Measurements from ENCODE around the gene SEC24C. TPM values are rescaled to one million over a fixed set of nuclear protein-coding genes. Genes with fewer than 3 reads are reported as not detected.
"Not testable (repeated sequence)": the region's sequence is repeated elsewhere in the genome, so short reads cannot be mapped to it uniquely, and the experiment has no call there.

Gene SEC24C, protein sequence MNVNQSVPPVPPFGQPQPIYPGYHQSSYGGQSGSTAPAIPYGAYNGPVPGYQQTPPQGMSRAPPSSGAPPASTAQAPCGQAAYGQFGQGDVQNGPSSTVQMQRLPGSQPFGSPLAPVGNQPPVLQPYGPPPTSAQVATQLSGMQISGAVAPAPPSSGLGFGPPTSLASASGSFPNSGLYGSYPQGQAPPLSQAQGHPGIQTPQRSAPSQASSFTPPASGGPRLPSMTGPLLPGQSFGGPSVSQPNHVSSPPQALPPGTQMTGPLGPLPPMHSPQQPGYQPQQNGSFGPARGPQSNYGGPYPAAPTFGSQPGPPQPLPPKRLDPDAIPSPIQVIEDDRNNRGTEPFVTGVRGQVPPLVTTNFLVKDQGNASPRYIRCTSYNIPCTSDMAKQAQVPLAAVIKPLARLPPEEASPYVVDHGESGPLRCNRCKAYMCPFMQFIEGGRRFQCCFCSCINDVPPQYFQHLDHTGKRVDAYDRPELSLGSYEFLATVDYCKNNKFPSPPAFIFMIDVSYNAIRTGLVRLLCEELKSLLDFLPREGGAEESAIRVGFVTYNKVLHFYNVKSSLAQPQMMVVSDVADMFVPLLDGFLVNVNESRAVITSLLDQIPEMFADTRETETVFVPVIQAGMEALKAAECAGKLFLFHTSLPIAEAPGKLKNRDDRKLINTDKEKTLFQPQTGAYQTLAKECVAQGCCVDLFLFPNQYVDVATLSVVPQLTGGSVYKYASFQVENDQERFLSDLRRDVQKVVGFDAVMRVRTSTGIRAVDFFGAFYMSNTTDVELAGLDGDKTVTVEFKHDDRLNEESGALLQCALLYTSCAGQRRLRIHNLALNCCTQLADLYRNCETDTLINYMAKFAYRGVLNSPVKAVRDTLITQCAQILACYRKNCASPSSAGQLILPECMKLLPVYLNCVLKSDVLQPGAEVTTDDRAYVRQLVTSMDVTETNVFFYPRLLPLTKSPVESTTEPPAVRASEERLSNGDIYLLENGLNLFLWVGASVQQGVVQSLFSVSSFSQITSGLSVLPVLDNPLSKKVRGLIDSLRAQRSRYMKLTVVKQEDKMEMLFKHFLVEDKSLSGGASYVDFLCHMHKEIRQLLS
- total RNA-seq (10 to 100 TPM; 86.6 to 88.1 TPM), polyA plus RNA-seq (ENCODE audit: insufficient read length in 6 of 6) (10 to 100 TPM; 59.9 to 77.7 (median 63.1) TPM)
- long read RNA-seq, donor 1, partial matches to known transcripts: 102 of 102 reads
- long read RNA-seq, donor 1, other reads (novel, unspliced or antisense): 0 of 102 reads
- long read RNA-seq, donor 2, full-length matches to known transcripts: 2 of 17 reads
- long read RNA-seq, donor 2, partial matches to known transcripts: 15 of 17 reads
- long read RNA-seq, donor 2, other reads (novel, unspliced or antisense): 0 of 17 reads
- long read RNA-seq, donor 3, full-length matches to known transcripts: 5 of 10 reads
- long read RNA-seq, donor 3, partial matches to known transcripts: 5 of 10 reads
- long read RNA-seq, donor 3, other reads (novel, unspliced or antisense): 0 of 10 reads
- long read RNA-seq, donor 4, full-length matches to known transcripts: 1 of 8 reads
- long read RNA-seq, donor 4, partial matches to known transcripts: 3 of 8 reads
- long read RNA-seq, donor 4, other reads (novel, unspliced or antisense): 4 of 8 reads
- long read RNA-seq, donor 5, full-length matches to known transcripts: 2 of 28 reads
- long read RNA-seq, donor 5, partial matches to known transcripts: 26 of 28 reads
- long read RNA-seq, donor 5, other reads (novel, unspliced or antisense): 0 of 28 reads
- long read RNA-seq, donor 6, full-length matches to known transcripts: 3 of 9 reads
- long read RNA-seq, donor 6, partial matches to known transcripts: 6 of 9 reads
- long read RNA-seq, donor 6, other reads (novel, unspliced or antisense): 0 of 9 reads
- long read RNA-seq, donor 7, full-length matches to known transcripts: 1 of 44 reads
- long read RNA-seq, donor 7, partial matches to known transcripts: 43 of 44 reads
- long read RNA-seq, donor 7, other reads (novel, unspliced or antisense): 0 of 44 reads
- long read RNA-seq, donor 8, full-length matches to known transcripts: 2 of 17 reads
- long read RNA-seq, donor 8, partial matches to known transcripts: 15 of 17 reads
- long read RNA-seq, donor 8, other reads (novel, unspliced or antisense): 0 of 17 reads
- long read RNA-seq, donor 9: 0 reads
- long read RNA-seq, donor 10, partial matches to known transcripts: 2 of 5 reads
- long read RNA-seq, donor 10, other reads (novel, unspliced or antisense): 3 of 5 reads
- long read RNA-seq, donor 11, full-length matches to known transcripts: 1 of 31 reads
- long read RNA-seq, donor 11, partial matches to known transcripts: 30 of 31 reads
- long read RNA-seq, donor 11, other reads (novel, unspliced or antisense): 0 of 31 reads
- long read RNA-seq, donor 12, full-length matches to known transcripts: 2 of 7 reads
- long read RNA-seq, donor 12, partial matches to known transcripts: 5 of 7 reads
- long read RNA-seq, donor 12, other reads (novel, unspliced or antisense): 0 of 7 reads

DNA sequence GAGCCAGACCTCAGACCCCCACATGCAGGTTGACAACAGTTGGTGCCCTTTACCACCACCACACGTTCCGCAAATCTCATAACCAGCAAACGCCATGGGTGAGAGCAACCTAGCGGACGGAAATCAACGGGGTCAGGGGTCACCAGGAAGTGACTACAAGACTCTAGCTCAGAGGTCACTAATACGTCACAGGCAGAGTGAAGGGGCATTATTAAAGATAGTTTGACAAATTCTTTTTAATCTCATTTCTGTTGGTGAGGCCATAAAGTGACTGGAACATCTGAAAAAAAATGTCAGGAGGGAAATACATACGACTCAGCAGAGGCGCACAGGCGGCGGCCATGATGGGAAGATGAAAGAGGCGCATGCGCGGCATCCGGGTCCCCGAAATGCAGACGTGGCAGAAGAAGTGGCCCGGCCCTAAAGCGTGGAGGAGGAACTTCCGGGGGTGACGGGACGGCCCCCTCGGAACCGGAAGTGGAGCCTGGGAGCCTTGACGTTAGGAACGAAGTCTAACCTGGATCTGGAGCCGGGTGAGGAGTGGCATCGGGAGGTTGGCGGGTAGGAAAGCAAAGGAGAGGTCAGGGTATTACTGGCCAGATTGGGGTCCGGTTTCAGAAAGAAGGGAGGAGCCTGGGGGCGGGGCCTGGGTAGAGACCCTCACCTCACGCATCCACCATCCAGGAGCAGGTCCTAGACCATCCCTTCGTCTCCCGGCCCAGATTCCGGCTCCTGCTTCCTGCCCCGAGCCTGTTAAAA, at the start of gene SEC24C:
SEC24C (plus strand) TSS at position 468 of the 759 bp plus-strand sequence. CDS start 2,461 bp downstream, outside the sequence.
- TF ChIP-seq, protein P1, sequence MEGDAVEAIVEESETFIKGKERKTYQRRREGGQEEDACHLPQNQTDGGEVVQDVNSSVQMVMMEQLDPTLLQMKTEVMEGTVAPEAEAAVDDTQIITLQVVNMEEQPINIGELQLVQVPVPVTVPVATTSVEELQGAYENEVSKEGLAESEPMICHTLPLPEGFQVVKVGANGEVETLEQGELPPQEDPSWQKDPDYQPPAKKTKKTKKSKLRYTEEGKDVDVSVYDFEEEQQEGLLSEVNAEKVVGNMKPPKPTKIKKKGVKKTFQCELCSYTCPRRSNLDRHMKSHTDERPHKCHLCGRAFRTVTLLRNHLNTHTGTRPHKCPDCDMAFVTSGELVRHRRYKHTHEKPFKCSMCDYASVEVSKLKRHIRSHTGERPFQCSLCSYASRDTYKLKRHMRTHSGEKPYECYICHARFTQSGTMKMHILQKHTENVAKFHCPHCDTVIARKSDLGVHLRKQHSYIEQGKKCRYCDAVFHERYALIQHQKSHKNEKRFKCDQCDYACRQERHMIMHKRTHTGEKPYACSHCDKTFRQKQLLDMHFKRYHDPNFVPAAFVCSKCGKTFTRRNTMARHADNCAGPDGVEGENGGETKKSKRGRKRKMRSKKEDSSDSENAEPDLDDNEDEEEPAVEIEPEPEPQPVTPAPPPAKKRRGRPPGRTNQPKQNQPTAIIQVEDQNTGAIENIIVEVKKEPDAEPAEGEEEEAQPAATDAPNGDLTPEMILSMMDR (IDR thresholded peaks at IDR 0.05): no peak
- peak; percentile 91 for ATAC-seq

DNA sequence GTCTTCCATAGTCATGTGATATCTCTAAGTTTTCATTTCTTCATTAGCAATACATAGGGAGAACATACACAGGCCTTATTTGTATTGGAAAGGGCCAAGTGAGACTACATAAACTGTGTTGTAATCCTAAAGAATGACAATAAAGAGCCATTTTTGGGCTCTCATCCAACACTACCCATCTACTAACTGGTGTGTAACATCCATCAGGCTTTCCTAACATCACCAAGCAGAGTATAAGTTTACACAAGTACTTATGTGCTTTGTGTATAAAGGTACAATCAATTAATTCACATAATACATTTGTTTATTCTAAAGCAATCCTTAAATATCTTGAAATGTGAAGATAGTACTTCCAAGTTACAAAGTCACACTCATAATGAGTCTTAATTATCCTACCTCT, 48.9 kb upstream of the SEC24C start:
- H3K9me3 ChIP-seq; H3K27ac ChIP-seq; DNase-seq; H3K4me3 ChIP-seq; intact Hi-C loops (cut with DNase I); H3K27me3 ChIP-seq; ATAC-seq; H3K4me1 ChIP-seq: not testable (repeated sequence)
- H3K36me3 ChIP-seq: peaks cover 0 to 26% of the 10 kb centered on the region in 2 donors

More for the DNA sequence above, at the start of gene SEC24C:
- peak within 1 kb of the TSS; percentile 90 to 94 for H3K27ac ChIP-seq
- peak within 1 kb of the TSS; percentile 85 to 95 for H3K4me3 ChIP-seq
- peaks cover 35 to 51% of the 10 kb centered on the region in 2 donors for H3K4me1 ChIP-seq
- intact Hi-C loops (cut with DNase I): no loop called here
- H3K36me3 ChIP-seq: peaks cover 0 to 30% of the 10 kb centered on the region in 2 donors
- DNase-seq: peak; percentile 96 to 98 (median 98)
- no peaks in the 10 kb centered on the region for H3K9me3 ChIP-seq
- no peaks in the 10 kb centered on the region for H3K27me3 ChIP-seq

DNA sequence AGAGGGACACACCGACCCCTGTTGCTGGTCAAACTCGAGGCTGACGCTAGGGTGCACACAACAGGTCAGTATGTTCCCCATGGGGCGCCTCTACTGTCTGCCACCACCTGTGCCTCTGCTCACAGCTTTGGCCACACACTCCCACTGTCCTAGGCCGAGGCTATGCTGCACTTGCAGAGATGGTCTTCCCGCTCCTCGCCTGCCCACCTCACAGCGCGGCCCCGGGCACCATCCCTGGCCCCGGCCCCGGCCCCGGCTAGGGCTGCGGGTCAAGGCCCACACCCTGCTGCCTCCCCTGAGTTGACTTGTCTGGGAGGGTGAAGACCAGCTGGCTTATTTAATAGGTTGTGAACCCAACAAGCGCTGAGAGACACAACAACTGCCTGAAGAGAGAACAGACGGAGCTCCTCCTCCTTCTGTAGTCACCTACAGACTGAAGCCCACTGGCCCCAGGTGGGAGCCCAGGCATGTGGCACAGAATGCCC, 46.5 kb upstream of the SEC24C start, which contains the start of gene AGAP5:
AGAP5 (minus strand) TSS at position 435 of the 485 bp plus-strand sequence; CDS start at position 81, 354 bp downstream.
- H3K9me3 ChIP-seq; intact Hi-C loops (cut with DNase I); H3K27ac ChIP-seq; H3K4me3 ChIP-seq; H3K27me3 ChIP-seq; H3K4me1 ChIP-seq; ATAC-seq: not testable (repeated sequence)
- H3K36me3 ChIP-seq: peaks cover 0 to 30% of the 10 kb centered on the region in 2 donors
- DNase-seq: peak in 1 of 4 donors; percentile 57

DNA sequence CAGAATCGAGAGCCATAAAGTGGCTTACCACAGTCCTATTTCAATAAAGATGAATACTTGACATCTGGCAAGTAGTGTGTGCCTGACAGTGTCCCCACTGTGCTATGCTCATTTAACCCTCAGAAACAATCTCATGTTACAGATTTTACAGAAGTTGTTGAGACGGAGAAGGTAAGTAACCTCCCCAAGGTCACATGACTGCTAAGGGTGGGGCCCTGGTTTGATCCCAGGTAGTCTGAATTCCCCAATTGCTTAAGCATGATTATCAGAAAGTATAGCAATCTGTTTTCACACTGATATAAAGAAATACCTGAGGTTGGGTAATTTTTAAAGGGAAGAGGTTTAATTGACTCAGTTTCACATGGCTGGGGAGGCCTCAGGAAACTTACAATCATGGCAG, 45.4 kb upstream of the SEC24C start:
- DNase-seq; H3K27me3 ChIP-seq; H3K4me3 ChIP-seq; ATAC-seq; H3K4me1 ChIP-seq; H3K9me3 ChIP-seq; intact Hi-C loops (cut with DNase I); H3K27ac ChIP-seq: not testable (repeated sequence)
- peaks cover 0 to 26% of the 10 kb centered on the region in 2 donors for H3K36me3 ChIP-seq

DNA sequence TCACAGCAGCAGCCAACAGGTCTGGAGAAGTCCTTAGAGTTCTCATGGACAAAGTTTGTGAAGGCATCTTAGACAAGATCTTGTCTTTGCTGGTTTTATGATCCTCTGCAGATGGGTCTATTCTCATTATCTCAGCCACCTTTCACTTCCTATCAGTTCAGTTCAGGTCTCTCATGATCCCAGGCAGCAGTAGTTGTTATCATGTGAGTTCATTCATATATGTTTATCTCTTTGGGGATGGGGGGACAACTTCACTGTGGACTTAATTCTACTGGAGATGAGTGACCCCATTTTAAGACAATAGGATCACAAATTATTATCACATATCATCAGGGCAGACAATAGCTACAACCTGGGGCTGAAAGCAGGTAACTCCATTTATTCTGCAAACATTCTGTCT, 40.2 kb upstream of the SEC24C start:
- intact Hi-C loops (cut with DNase I); H3K27me3 ChIP-seq; ATAC-seq; H3K4me1 ChIP-seq; H3K9me3 ChIP-seq; H3K27ac ChIP-seq; H3K4me3 ChIP-seq; DNase-seq: not testable (repeated sequence)
- peaks cover 0 to 22% of the 10 kb centered on the region in 2 donors for H3K36me3 ChIP-seq

DNA sequence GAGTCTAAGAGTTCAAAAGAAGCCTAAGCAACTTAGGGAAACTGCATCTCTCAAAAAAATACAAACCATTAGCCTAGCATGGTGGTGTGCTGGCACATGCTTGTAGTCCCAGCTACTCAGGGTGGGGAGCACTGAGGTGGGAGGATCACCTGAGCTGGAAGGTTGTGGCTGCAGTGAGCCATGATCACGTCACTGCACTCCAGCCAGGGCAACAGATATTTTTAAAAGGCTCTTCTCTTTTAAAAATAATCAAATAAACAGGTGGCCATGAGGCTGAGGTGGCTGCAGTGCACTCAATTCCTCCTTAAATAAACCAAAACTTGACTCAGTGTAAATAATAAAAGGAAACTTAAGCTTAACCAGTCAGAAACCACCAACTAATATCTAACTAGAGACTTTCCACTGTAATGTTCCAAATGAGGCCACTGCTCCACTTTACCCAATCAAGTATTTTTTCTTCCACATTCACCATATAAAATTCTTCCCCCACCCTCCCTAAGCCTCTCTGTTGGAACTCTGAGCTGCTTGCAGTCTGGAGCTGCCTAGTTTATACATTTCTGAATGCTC, 38.6 kb upstream of the SEC24C start:
- ATAC-seq; H3K4me3 ChIP-seq; H3K27me3 ChIP-seq; H3K9me3 ChIP-seq; intact Hi-C loops (cut with DNase I); H3K4me1 ChIP-seq: not testable (repeated sequence)
- Histone ChIP-seq H3K27ac (peak overlapping the region; percentile 23 to 62), H3K36me3 (peaks cover 0 to 23% of the 10 kb centered on the region in 2 donors)
- DNase-seq: peak in 2 of 4 donors; percentile 10 to 72

DNA sequence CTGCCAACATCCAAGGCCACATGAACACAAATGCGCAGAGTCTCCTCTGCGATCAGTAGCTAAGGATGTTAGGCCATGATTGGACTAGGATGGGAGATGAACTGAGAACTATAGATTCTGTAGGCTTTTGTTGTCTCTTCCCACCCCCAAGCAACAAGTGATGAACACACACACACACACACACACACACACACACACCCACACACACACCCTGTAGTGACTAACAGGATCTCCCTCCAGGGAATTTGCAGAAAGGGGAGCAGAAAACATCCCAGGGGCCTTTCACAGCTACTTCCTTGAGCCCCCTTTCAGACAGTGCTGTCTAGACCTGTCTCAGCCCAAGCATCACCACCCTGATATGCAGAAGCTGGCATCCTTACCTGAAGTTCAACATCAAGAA, 37.7 kb upstream of the SEC24C start:
- H3K27me3 ChIP-seq; H3K9me3 ChIP-seq; DNase-seq; intact Hi-C loops (cut with DNase I); H3K4me1 ChIP-seq; ATAC-seq; H3K4me3 ChIP-seq: not testable (repeated sequence)
- H3K36me3 ChIP-seq: peaks cover 0 to 24% of the 10 kb centered on the region in 2 donors
- peak overlapping the region in 1 of 2 donors; percentile 62 for H3K27ac ChIP-seq

DNA sequence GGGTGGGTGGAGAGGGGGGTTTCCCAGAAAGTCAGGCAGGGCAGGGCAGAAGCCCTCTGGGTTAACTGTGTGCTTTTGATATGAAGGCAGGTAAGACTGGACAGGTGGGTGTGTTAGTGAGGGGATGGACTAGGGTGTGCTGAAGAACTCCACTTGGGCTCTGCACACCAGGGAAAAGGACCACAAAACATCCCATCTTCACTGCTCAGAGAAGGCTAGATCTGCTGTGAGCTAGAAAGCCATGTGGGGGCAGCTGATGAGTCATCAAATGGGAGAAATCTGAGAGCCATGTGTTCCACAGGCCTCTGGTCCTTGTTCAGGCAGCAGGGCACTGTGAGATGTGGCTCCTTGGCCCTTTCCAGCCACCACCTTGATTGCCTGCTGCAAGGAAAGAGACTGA, 36.5 kb upstream of the SEC24C start:
- ATAC-seq; DNase-seq; H3K4me1 ChIP-seq; H3K27ac ChIP-seq; H3K4me3 ChIP-seq; H3K27me3 ChIP-seq; intact Hi-C loops (cut with DNase I); H3K9me3 ChIP-seq: not testable (repeated sequence)
- H3K36me3 ChIP-seq: peaks cover 0 to 33% of the 10 kb centered on the region in 2 donors
